ENCODE results near the gene CX3CR1.

The CX3CR1 gene

GRCh38 chr3:39289107-39289506 lies 9.3 kb upstream of the CX3CR1 start:
- Histone ChIP-seq H3K27ac (ENCODE audit: low read depth, low read length) (no peak overlapping the region), H3K9ac (ENCODE audit: low read length) (no peak overlapping the region), H3K27me3 (ENCODE audit: control insufficient read depth in 1 of 2, insufficient read depth in 2 of 2, low read length in 2 of 2) (no peaks in the 10 kb centered on the region), H3K4me1 (ENCODE audit: insufficient read depth, low read length) (no peaks in the 10 kb centered on the region), H3K36me3 (ENCODE audit: insufficient read depth, low read length) (no peaks in the 10 kb centered on the region), H3K9me3 (ENCODE audit: low read length) (no peaks in the 10 kb centered on the region), H3K4me3 (ENCODE audit: low read depth in 1 of 2, low read length in 2 of 2) (no peak overlapping the region)

- Histone ChIP-seq H3K9ac (ENCODE audit: low read length) (no peak overlapping the region), H3K4me1 (ENCODE audit: insufficient read depth, low read length) (no peaks in the 10 kb centered on the region), H3K4me3 (ENCODE audit: low read depth in 1 of 2, low read length in 2 of 2) (no peak overlapping the region), H3K36me3 (ENCODE audit: insufficient read depth, low read length) (no peaks in the 10 kb centered on the region), H3K27me3 (ENCODE audit: control insufficient read depth in 1 of 2, insufficient read depth in 2 of 2, low read length in 2 of 2) (no peaks in the 10 kb centered on the region), H3K9me3 (ENCODE audit: low read length) (no peaks in the 10 kb centered on the region), H3K27ac (ENCODE audit: low read depth, low read length) (no peak overlapping the region)
These were observed 8.5 kb upstream of the CX3CR1 start for GRCh38 chr3:39288300-39288808.

GRCh38 chr3:39287216-39288164 lies 7.7 kb upstream of the CX3CR1 start:
- Histone ChIP-seq H3K9me3 (ENCODE audit: low read length) (no peaks in the 10 kb centered on the region), H3K36me3 (ENCODE audit: insufficient read depth, low read length) (no peaks in the 10 kb centered on the region), H3K9ac (ENCODE audit: low read length) (no peak overlapping the region), H3K27me3 (ENCODE audit: control insufficient read depth in 1 of 2, insufficient read depth in 2 of 2, low read length in 2 of 2) (no peaks in the 10 kb centered on the region), H3K4me1 (ENCODE audit: insufficient read depth, low read length) (no peaks in the 10 kb centered on the region), H3K27ac (ENCODE audit: low read depth, low read length) (no peak overlapping the region), H3K4me3 (ENCODE audit: low read depth in 1 of 2, low read length in 2 of 2) (no peak overlapping the region)

GRCh38 chr3:39286771-39287170 lies 6.9 kb upstream of the CX3CR1 start:
- Histone ChIP-seq H3K27ac (ENCODE audit: low read depth, low read length) (no peak overlapping the region), H3K27me3 (ENCODE audit: control insufficient read depth in 1 of 2, insufficient read depth in 2 of 2, low read length in 2 of 2) (no peaks in the 10 kb centered on the region), H3K9ac (ENCODE audit: low read length) (no peak overlapping the region), H3K4me3 (ENCODE audit: low read depth in 1 of 2, low read length in 2 of 2) (no peak overlapping the region), H3K9me3 (ENCODE audit: low read length) (no peaks in the 10 kb centered on the region), H3K4me1 (ENCODE audit: insufficient read depth, low read length) (no peaks in the 10 kb centered on the region), H3K36me3 (ENCODE audit: insufficient read depth, low read length) (no peaks in the 10 kb centered on the region)

GRCh38 chr3:39285332-39285731 lies 5.5 kb upstream of the CX3CR1 start:
- H3K4me1 ChIP-seq (ENCODE audit: insufficient read depth, low read length) = no peaks in the 10 kb centered on the region
- H3K36me3 ChIP-seq (ENCODE audit: insufficient read depth, low read length) = no peaks in the 10 kb centered on the region
- no peak overlapping the region for H3K27ac ChIP-seq (ENCODE audit: low read depth, low read length)
- H3K27me3 ChIP-seq (ENCODE audit: control insufficient read depth in 1 of 2, insufficient read depth in 2 of 2, low read length in 2 of 2) = no peaks in the 10 kb centered on the region
- H3K4me3 ChIP-seq (ENCODE audit: low read depth in 1 of 2, low read length in 2 of 2) = no peak overlapping the region
- no peak overlapping the region for H3K9ac ChIP-seq (ENCODE audit: low read length)
- H3K9me3 ChIP-seq (ENCODE audit: low read length) = no peaks in the 10 kb centered on the region

GRCh38 chr3:39284457-39284881 lies 4.6 kb upstream of the CX3CR1 start:
- Histone ChIP-seq H3K4me3 (ENCODE audit: low read depth in 1 of 2, low read length in 2 of 2) (no peak overlapping the region), H3K4me1 (ENCODE audit: insufficient read depth, low read length) (no peaks in the 10 kb centered on the region), H3K9ac (ENCODE audit: low read length) (no peak overlapping the region), H3K9me3 (ENCODE audit: low read length) (no peaks in the 10 kb centered on the region), H3K27me3 (ENCODE audit: control insufficient read depth in 1 of 2, insufficient read depth in 2 of 2, low read length in 2 of 2) (no peaks in the 10 kb centered on the region), H3K27ac (ENCODE audit: low read depth, low read length) (no peak overlapping the region), H3K36me3 (ENCODE audit: insufficient read depth, low read length) (no peaks in the 10 kb centered on the region)

GRCh38 chr3:39282057-39282456 lies 2.2 kb upstream of the CX3CR1 start:
- H3K27ac ChIP-seq (ENCODE audit: low read depth, low read length) = no peak overlapping the region
- H3K4me1 ChIP-seq (ENCODE audit: insufficient read depth, low read length) = no peaks in the 10 kb centered on the region
- H3K9ac ChIP-seq (ENCODE audit: low read length) = no peak overlapping the region
- no peaks in the 10 kb centered on the region for H3K36me3 ChIP-seq (ENCODE audit: insufficient read depth, low read length)
- H3K4me3 ChIP-seq (ENCODE audit: low read depth in 1 of 2, low read length in 2 of 2) = no peak overlapping the region
- H3K9me3 ChIP-seq (ENCODE audit: low read length) = no peaks in the 10 kb centered on the region
- H3K27me3 ChIP-seq (ENCODE audit: control insufficient read depth in 1 of 2, insufficient read depth in 2 of 2, low read length in 2 of 2) = no peaks in the 10 kb centered on the region

- no peaks in the 10 kb centered on the region for H3K9me3 ChIP-seq (ENCODE audit: low read length)
- no peaks in the 10 kb centered on the region for H3K36me3 ChIP-seq (ENCODE audit: insufficient read depth, low read length)
- no peak overlapping the region for H3K9ac ChIP-seq (ENCODE audit: low read length)
- H3K4me3 ChIP-seq (ENCODE audit: low read depth in 1 of 2, low read length in 2 of 2) = no peak overlapping the region
- no peak overlapping the region for H3K27ac ChIP-seq (ENCODE audit: low read depth, low read length)
- H3K4me1 ChIP-seq (ENCODE audit: insufficient read depth, low read length) = no peaks in the 10 kb centered on the region
- H3K27me3 ChIP-seq (ENCODE audit: control insufficient read depth in 1 of 2, insufficient read depth in 2 of 2, low read length in 2 of 2) = no peaks in the 10 kb centered on the region
These were observed 1.7 kb upstream of the CX3CR1 start for GRCh38 chr3:39281533-39281932.

- Histone ChIP-seq H3K4me3 (ENCODE audit: low read depth in 1 of 2, low read length in 2 of 2) (no peak overlapping the region), H3K27ac (ENCODE audit: low read depth, low read length) (no peak overlapping the region)
These were observed 735 bp upstream of the CX3CR1 start for GRCh38 chr3:39280571-39280970.

GRCh38 chr3:39278616-39278935 lies 1.3 kb downstream of the CX3CR1 start:
- no peaks in the 10 kb centered on the region for H3K9me3 ChIP-seq (ENCODE audit: low read length)
- H3K9ac ChIP-seq (ENCODE audit: low read length) = no peak overlapping the region
- no peaks in the 10 kb centered on the region for H3K36me3 ChIP-seq (ENCODE audit: insufficient read depth, low read length)
- H3K27ac ChIP-seq (ENCODE audit: low read depth, low read length) = no peak overlapping the region
- H3K4me1 ChIP-seq (ENCODE audit: insufficient read depth, low read length) = no peaks in the 10 kb centered on the region
- no peak overlapping the region for H3K4me3 ChIP-seq (ENCODE audit: low read depth in 1 of 2, low read length in 2 of 2)
- no peaks in the 10 kb centered on the region for H3K27me3 ChIP-seq (ENCODE audit: control insufficient read depth in 1 of 2, insufficient read depth in 2 of 2, low read length in 2 of 2)

More at GRCh38 chr3:39280571-39280970, 735 bp upstream of the CX3CR1 start:
- Histone ChIP-seq H3K36me3 (ENCODE audit: insufficient read depth, low read length) (no peaks in the 10 kb centered on the region), H3K27me3 (ENCODE audit: control insufficient read depth in 1 of 2, insufficient read depth in 2 of 2, low read length in 2 of 2) (no peaks in the 10 kb centered on the region), H3K9ac (ENCODE audit: low read length) (no peak overlapping the region), H3K9me3 (ENCODE audit: low read length) (no peaks in the 10 kb centered on the region), H3K4me1 (ENCODE audit: insufficient read depth, low read length) (no peaks in the 10 kb centered on the region)

- Histone ChIP-seq H3K27me3 (ENCODE audit: control insufficient read depth in 1 of 2, insufficient read depth in 2 of 2, low read length in 2 of 2) (no peaks in the 10 kb centered on the region), H3K36me3 (ENCODE audit: insufficient read depth, low read length) (no peaks in the 10 kb centered on the region), H3K4me1 (ENCODE audit: insufficient read depth, low read length) (no peaks in the 10 kb centered on the region), H3K4me3 (ENCODE audit: low read depth in 1 of 2, low read length in 2 of 2) (no peak overlapping the region), H3K9me3 (ENCODE audit: low read length) (no peaks in the 10 kb centered on the region), H3K27ac (ENCODE audit: low read depth, low read length) (no peak overlapping the region), H3K9ac (ENCODE audit: low read length) (no peak overlapping the region)
These were observed 1.8 kb downstream of the CX3CR1 start for GRCh38 chr3:39277893-39278615.

All from muscle layer of colon (tissue), 2 donors.